B cell (primary cell): ENCODE results near the gene TLK1. TPM values are rescaled to one million over a fixed set of nuclear protein-coding genes. Genes with fewer than 3 reads are reported as not detected.

Source experiments
- ATAC-seq: fragments of 200-7000 bp; cut with Tn5 transposase; one replicate; pipeline ENCODE4 v1.10.0; 2021; ENCODE audit warnings: low read depth, mild to moderate bottlenecking, moderate number of reproducible peaks, moderate library complexity
- CTCF ChIA-PET: fragments of 350-600 bp; sonication (Branson Sonifier 250); formaldehyde crosslinking; loops from one replicate; lab custom pipeline; 2021; ENCODE audit warnings: antibody characterized with exemption, inconsistent platforms; lab: Charles Lee
- POLR2A ChIA-PET: fragments of 350-600 bp; sonication (Branson Sonifier 250); formaldehyde crosslinking; loops from one replicate; lab custom pipeline; 2021; ENCODE audit warnings: antibody characterized with exemption; lab: Charles Lee
- DNase-seq: peaks from one replicate; pipeline ENCODE4 v3.0.0; 2013
- H2AFZ ChIP-seq: 2 replicates; pipeline ENCODE4 v1.6.1; 2012; ENCODE audit warnings: mild to moderate bottlenecking, low read depth, low read length; ENCODE audit not compliant: insufficient read depth, poor library complexity, severe bottlenecking
- H3K27ac ChIP-seq, 2 donors: 1 replicate in 1 of 2; 2 replicates in 1 of 2; pipeline ENCODE4 v1.5.1; 2012 to 2013; ENCODE audit warnings: low read length in 2 of 2, mild to moderate bottlenecking in 2 of 2, moderate library complexity in 1 of 2
- H3K27me3 ChIP-seq, 4 experiments: fragments of 200-600 bp in 1 of 4; sonication (generic) in 1 of 4; replicated peaks in 1 of 4; 1 replicate in 2 of 4; 2 replicates in 2 of 4; pipeline versions ENCODE4 v1.6.1 to v1.7.0; 2013 to 2016; ENCODE audit warnings: low read length in 3 of 4, mild to moderate bottlenecking in 2 of 4, mixed read lengths in 1 of 4, moderate library complexity in 1 of 4; ENCODE audit not compliant: insufficient read depth in 4 of 4, control insufficient read depth in 3 of 4; ENCODE audit errors: control extremely low read depth in 1 of 4
- H3K36me3 ChIP-seq, 2 experiments: replicated peaks in 1 of 2; 1 replicate in 1 of 2; 2 replicates in 1 of 2; pipeline versions ENCODE4 v1.6.1 to v1.7.1; 2013; ENCODE audit warnings: low read length in 1 of 2; ENCODE audit not compliant: insufficient read depth in 2 of 2, control insufficient read depth in 1 of 2; ENCODE audit errors: control extremely low read depth in 1 of 2, extremely low read depth in 1 of 2
- H3K4me1 ChIP-seq, 2 donors: fragments of 200-600 bp in 1 of 2; sonication (generic) in 1 of 2; 1 replicate in 1 of 2; 2 replicates in 1 of 2; pipeline versions ENCODE4 v1.5.1 to v1.6.1; 2013 to 2017; ENCODE audit warnings: low read length in 2 of 2; ENCODE audit not compliant: control insufficient read depth in 2 of 2, insufficient read depth in 2 of 2
- H3K4me2 ChIP-seq: replicated peaks from 2 replicates; pipeline ENCODE3; 2012; ENCODE audit warnings: mild to moderate bottlenecking, low read depth, low read length; ENCODE audit not compliant: poor library complexity, severe bottlenecking
- H3K4me3 ChIP-seq, 5 experiments: fragments of 200-600 bp in 1 of 5; sonication (generic) in 1 of 5; 1 replicate in 3 of 5; 2 replicates in 2 of 5; pipeline versions ENCODE4 v1.5.1 to v1.7.0; 2011 to 2016; ENCODE audit warnings: low read length in 4 of 5, mild to moderate bottlenecking in 4 of 5, low read depth in 2 of 5, control low read depth in 1 of 5, moderate library complexity in 1 of 5; ENCODE audit not compliant: insufficient read depth in 1 of 5; ENCODE audit errors: control extremely low read depth in 1 of 5, extremely low read depth in 1 of 5
- H3K79me2 ChIP-seq: fragments of 200-600 bp; sonication (generic); one replicate; pipeline ENCODE4 v1.6.0; 2016; ENCODE audit warnings: low read length; ENCODE audit not compliant: control insufficient read depth, insufficient read depth
- H3K9ac ChIP-seq: fragments of 200-600 bp; sonication (generic); 2 replicates; pipeline ENCODE4 v1.6.1; 2017; ENCODE audit warnings: mild to moderate bottlenecking, low read length, moderate library complexity
- H3K9me3 ChIP-seq, 3 donors: one replicate each; pipeline versions ENCODE4 v1.6.1 to v1.7.1; 2013; ENCODE audit warnings: low read length in 2 of 3; ENCODE audit not compliant: control insufficient read depth in 2 of 3, insufficient read depth in 1 of 3; ENCODE audit errors: control extremely low read depth in 1 of 3
- H4K20me1 ChIP-seq: 2 replicates; pipeline ENCODE4 v1.6.0; 2012; ENCODE audit warnings: mild to moderate bottlenecking, low read length; ENCODE audit not compliant: insufficient read depth, control insufficient read depth, poor library complexity, severe bottlenecking
- H3K27ac Mint-ChIP-seq: one replicate; pipeline ENCODE4 v1.8.0; 2021; ENCODE audit warnings: mixed read lengths
- H3K27me3 Mint-ChIP-seq: one replicate; pipeline ENCODE4 v1.8.0; 2021; ENCODE audit warnings: mixed read lengths
- H3K4me1 Mint-ChIP-seq: one replicate; pipeline ENCODE4 v1.8.0; 2021; ENCODE audit warnings: mixed read lengths
- H3K4me3 Mint-ChIP-seq: one replicate; pipeline ENCODE4 v1.8.0; 2021; ENCODE audit warnings: mixed read lengths
- H3K9me3 Mint-ChIP-seq: one replicate; pipeline ENCODE4 v1.8.0; 2022; ENCODE audit warnings: mixed read lengths; ENCODE audit not compliant: insufficient read depth
- EZH2 ChIP-seq: IDR thresholded peaks from 2 replicates; pipeline ENCODE4 v1.6.1; 2012; ENCODE audit warnings: borderline replicate concordance, low read depth, mild to moderate bottlenecking, moderate library complexity, low read length; ENCODE audit not compliant: insufficient read depth, poor library complexity, severe bottlenecking
- WGBS: methylation state at CpG from one replicate; pipeline ENCODE4 v1.1.5; 2013; ENCODE audit warnings: missing lambda C conversion rate; ENCODE audit not compliant: insufficient coverage; 5-methylcytosine and 5-hydroxymethylcytosine counted together
- intact Hi-C: fragments of 100-400 bp; cut with micrococcal nuclease; formaldehyde crosslinking; loops from one replicate; pipeline ENCODE4 v1.10.0; 2022
- polyA plus RNA-seq: library from polyadenylated mRNA; depleted of rRNA; stranded (reverse); fragments of >200 nt; gene quantifications from 2 replicates; pipeline ENCODE4 v1.2.3, GENCODE V29; 2012
- total RNA-seq, 2 donors: library from RNA; stranded (reverse); fragments of 120-200 nt in 1 of 2; gene quantifications; 1 replicate in 1 of 2; 2 replicates in 1 of 2; pipeline versions ENCODE4 v1.2.3 to v1.2.4, GENCODE V29; 2013 to 2022
- TF ChIP-seq, protein P1 (sequence below): fragments of 200-600 bp; IDR thresholded peaks from one replicate; pipeline ENCODE4 v1.8.0; 2022; ENCODE audit warnings: antibody characterized with exemption, mild to moderate bottlenecking

TLK1 gene
- total and polyA plus RNA-seq, 2 donors (not counting 1 experiment from before 2014, with no cell fraction given) = 13.8 to 186 TPM

DNA sequence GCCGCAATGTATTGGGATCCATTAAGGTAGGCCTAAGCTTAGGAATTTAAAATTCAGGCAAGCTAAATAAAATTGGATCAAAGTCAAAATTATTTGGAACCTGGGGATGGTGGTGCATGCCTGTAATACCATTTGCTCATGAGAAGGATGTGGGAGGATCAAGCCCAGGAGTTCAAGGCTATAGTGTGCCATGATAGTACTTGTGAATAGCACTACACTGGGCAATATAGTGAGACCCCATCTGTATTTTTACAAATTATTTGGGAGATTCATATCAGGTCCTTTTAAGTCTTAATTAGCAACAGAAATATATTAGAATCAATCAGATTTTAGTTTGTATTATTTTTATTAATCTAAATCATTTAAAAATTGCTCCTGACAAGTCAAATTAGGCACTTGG lies 39.8 kb upstream of the TLK1 start:
- Mint-ChIP-seq H3K27ac (no peak overlapping the region), H3K4me3 (no peak overlapping the region), H3K27me3 (no peaks in the 10 kb centered on the region), H3K9me3 (no peaks in the 10 kb centered on the region), H3K4me1 (no peaks in the 10 kb centered on the region)
- DNase-seq (no peak), ATAC-seq (no peak)
- Histone ChIP-seq H4K20me1 (no peaks in the 10 kb centered on the region), H3K36me3 (no peaks in the 10 kb centered on the region), H2AFZ (no peak overlapping the region), H3K27me3 (no peaks in the 10 kb centered on the region), H3K4me2 (no peak overlapping the region), H3K4me3 (no peak overlapping the region), H3K27ac (no peak overlapping the region), H3K9ac (no peak overlapping the region), H3K4me1 (no peaks in the 10 kb centered on the region), H3K79me2 (no peaks in the 10 kb centered on the region), H3K9me3 (no peaks in the 10 kb centered on the region)
- 100% methylated on average over 1 of the region's 1 CpG for WGBS
- TF ChIP-seq, protein P1, sequence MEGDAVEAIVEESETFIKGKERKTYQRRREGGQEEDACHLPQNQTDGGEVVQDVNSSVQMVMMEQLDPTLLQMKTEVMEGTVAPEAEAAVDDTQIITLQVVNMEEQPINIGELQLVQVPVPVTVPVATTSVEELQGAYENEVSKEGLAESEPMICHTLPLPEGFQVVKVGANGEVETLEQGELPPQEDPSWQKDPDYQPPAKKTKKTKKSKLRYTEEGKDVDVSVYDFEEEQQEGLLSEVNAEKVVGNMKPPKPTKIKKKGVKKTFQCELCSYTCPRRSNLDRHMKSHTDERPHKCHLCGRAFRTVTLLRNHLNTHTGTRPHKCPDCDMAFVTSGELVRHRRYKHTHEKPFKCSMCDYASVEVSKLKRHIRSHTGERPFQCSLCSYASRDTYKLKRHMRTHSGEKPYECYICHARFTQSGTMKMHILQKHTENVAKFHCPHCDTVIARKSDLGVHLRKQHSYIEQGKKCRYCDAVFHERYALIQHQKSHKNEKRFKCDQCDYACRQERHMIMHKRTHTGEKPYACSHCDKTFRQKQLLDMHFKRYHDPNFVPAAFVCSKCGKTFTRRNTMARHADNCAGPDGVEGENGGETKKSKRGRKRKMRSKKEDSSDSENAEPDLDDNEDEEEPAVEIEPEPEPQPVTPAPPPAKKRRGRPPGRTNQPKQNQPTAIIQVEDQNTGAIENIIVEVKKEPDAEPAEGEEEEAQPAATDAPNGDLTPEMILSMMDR = no peak
- no peak for TF ChIP-seq EZH2
- ChIA-PET CTCF (interaction anchor here (1.6 kb wide), 1 partner anchor 216 kb away, joined by 3 read pairs; no protein-coding TSS in a partner anchor), POLR2A (no interaction called here)
- intact Hi-C loops = no loop called here

DNA sequence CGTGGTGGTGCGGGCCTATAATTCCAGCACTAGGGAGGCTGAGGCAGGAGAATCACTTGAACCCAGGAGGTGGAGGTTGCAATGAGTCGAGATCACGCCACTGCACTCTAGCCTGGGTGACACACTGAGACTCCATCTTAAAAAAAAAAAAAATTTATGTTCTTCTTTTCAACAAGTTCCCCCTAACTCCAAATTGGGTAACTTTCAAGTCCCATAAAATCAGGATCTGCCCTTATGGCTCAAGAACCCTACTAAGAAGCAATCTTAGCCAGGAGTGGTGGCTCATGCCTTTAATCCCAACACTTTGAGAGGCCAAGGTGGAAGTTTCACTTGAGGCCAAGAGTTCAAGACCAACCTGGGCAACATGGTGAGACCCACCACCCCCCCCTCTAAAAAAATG lies 30.3 kb upstream of the TLK1 start:
- no peaks in the 10 kb centered on the region for H3K79me2 ChIP-seq
- intact Hi-C loops = no loop called here
- no peaks in the 10 kb centered on the region for H3K9me3 ChIP-seq
- Mint-ChIP-seq H3K4me3 (no peak overlapping the region), H3K27me3 (no peaks in the 10 kb centered on the region), H3K4me1 (no peaks in the 10 kb centered on the region), H3K27ac (no peak overlapping the region), H3K9me3 (peaks cover 3% of the 10 kb centered on the region)
- H2AFZ ChIP-seq = no peak overlapping the region
- DNase-seq (no peak), ATAC-seq (no peak)
- H3K27me3 ChIP-seq = no peaks in the 10 kb centered on the region
- CTCF ChIA-PET = no interaction called here
- H3K9ac ChIP-seq = no peak overlapping the region
- H3K4me3 ChIP-seq = no peak overlapping the region
- H3K4me1 ChIP-seq = no peaks in the 10 kb centered on the region
- WGBS = 100% methylated on average over 2 of the region's 4 CpGs
- no peak overlapping the region for H3K27ac ChIP-seq
- no peaks in the 10 kb centered on the region for H3K36me3 ChIP-seq
- no peak overlapping the region for H3K4me2 ChIP-seq
- H4K20me1 ChIP-seq = no peaks in the 10 kb centered on the region
- TF ChIP-seq, protein P1 = no peak
- no peak for TF ChIP-seq EZH2
- POLR2A ChIA-PET = no interaction called here
